EL (cell line): ENCODE measurements around the gene ABHD2.
A peak's percentile ranks its signal among the peaks of the same experiment; 100 is the strongest.

Experiments
- DNase-seq: peaks from one replicate; pipeline ENCODE4 v3.0.0-alpha.2; 2016

ABHD2 gene

DNA sequence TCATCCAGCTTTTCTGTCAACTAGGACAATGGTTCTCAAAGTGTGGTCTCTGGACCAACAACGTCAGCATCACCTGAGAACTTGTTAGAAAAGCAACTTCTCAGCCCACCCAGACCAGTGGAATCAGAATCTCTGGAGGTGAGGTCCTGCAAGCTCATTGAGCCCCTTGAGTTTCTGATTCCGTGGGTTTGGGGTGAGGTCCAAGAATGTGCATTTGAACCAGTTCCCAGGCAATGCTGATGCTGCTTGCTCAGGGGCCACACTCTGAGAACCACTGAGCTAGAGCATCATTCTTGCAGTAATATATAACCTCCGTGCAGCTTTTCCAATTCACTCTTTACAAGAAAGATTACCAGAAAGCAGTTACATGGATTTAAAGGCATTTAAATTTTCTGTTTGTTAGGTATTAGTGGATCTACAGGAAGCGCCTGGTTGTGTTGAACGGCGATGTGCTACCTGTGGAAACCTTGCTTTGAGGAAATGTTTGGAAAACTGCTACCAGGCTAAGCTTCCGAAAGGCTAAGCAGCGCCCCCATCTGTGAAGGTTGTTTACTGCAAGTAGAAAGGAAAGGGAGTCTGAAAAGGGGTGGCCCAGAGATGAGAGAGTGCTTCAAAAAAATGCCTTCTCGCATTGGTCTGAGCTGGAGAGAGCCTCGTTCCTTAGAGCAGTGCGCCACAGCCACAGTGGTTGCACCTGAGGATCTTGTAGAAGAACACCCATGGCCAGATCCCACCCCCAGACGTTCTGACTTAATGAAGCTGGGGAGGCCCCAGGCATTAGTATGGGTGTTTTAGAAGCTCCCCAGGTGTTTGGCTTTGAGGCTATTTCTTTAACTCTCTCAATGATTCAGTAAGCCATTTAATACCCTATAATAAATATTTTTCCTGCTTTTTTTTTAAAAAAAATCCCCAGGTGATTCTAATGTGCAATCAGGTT is 83.1 kb downstream of the ABHD2 start:
- peak; percentile 35 for DNase-seq

GRCh38 chr15:89172921-89173320 is 84.7 kb downstream of the ABHD2 start:
- no peak for DNase-seq

- no peak for DNase-seq
Measured at GRCh38 chr15:89174476-89174875, 86.2 kb downstream of the ABHD2 start.

DNA sequence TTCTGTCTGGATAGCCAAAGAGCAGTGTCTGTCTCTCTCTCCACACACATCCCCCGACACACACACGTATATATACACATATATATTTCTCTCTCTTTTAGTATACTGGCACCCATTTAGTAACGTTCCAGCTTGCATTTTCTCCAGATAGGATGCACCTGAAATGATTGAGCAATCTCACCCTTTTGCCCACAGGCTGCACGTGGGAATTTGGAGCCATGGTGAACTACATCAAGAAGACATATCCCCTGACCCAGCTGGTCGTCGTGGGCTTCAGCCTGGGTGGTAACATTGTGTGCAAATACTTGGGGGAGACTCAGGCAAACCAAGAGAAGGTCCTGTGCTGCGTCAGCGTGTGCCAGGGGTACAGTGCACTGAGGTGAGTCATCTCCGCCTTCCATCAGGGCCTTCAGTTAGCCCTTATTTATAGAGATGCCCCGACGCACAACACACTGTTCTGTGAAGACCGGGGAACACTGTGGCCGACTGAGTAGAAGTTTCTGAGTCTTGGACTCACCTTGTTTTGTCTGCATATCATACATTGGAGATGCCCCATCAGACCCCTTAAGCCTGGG is 87.4 kb downstream of the ABHD2 start:
- no peak for DNase-seq

- DNase-seq = no peak
Measured at GRCh38 chr15:89177116-89177515, 88.9 kb downstream of the ABHD2 start.

GRCh38 chr15:89177633-89178306 is 89.5 kb downstream of the ABHD2 start:
- peak; percentile 67 for DNase-seq

- DNase-seq = no peak
Measured at GRCh38 chr15:89178307-89178977, 90.2 kb downstream of the ABHD2 start.

DNA sequence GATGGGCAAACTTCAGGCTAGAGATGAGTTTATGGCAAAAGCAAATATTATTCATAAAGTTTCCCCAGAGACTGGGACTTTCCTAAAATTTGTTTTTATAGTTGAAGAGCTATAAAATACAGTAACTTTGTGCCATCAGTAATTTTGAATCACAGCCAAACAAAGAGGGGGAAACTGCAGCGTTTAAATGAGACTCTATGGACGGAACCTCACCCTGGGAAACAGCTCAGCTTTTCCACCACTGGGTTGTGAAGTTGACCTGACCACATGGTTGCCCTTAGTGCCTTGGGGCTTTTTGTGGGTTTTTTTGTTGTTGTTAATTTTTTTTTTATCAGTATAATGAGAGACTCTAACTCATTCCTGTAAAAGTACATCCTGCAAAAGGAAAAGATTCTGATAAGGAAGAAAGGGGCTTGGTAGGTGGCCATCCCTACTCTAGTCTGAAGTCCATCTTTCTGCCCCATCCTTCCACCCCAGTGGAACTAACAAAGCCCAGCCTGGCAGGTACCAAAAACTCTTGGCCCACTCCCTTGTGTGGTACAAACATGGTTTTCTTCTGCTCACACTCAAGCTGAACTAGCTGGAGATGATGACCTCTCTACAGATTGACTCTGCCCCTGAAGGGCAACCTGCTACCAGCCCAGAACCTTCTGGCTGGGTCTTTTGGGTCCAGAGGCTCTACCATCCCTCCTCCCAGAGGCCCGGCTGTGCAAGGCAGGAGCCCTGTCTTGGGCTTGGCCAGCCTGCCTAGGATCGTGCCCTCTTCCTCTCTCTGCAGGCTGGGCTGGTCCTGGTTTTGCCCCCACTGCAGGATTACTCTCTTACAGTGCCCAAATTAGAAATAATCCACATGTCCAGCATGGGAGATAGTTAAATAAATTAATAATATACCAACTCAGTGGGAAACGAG is 92.0 kb downstream of the ABHD2 start:
- peak; percentile 71 for DNase-seq

GRCh38 chr15:89184357-89184756 is 96.1 kb downstream of the ABHD2 start:
- DNase-seq = no peak

DNA sequence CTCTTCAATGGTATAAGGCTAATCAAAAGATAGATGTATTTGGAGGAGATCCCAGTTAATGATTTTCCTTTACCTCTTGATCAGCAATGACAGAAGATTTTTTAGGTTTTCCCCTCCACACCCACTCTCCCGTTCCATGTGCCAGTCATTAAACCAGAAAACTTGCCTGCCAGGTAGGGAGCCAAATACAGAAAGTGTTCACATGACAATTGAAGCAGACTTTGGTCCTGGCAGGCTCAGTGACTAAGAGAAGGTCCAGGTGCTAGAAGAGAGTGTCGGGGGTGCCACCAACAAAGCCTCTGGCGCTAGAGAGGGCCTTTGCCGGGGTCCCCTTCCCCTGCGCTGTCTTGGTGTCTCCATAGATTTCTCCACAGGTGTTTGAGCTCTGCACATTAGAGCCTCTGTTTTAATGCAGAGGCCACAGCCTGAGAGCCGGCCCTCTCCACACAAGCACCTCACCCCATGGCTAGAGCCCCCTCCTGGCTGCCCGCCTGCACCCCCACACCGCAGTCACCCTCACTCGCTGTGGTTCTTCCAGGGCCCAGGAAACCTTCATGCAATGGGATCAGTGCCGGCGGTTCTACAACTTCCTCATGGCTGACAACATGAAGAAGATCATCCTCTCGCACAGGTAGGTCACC is 96.8 kb downstream of the ABHD2 start:
- DNase-seq = no peak

GRCh38 chr15:89186803-89187202 is 98.5 kb downstream of the ABHD2 start:
- no peak for DNase-seq

- no peak for DNase-seq
Measured at GRCh38 chr15:89187301-89187985, 99.2 kb downstream of the ABHD2 start.

GRCh38 chr15:89187986-89188514 is 99.8 kb downstream of the ABHD2 start:
- peak; percentile 40 for DNase-seq

- DNase-seq = no peak
Measured at GRCh38 chr15:89192136-89192535, 103.9 kb downstream of the ABHD2 start.

DNA sequence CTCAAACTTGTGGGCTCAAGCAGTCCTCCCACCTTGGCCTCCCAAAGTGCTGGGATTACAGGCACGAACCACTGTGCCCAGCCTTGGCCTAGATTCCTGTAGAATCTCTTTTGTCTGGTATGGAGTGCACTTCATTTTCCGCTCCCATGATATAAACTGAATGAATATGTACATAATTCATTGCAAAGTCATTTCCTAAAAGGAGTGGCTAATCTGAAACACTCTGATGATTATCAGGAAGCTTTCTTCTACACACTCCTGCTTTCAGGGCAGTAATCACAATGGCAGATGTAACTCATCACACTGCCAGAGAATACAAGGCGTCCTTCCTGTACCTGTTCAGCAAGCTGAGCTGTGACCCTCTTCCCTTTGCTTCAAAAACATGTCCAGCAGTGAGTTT is 104.5 kb downstream of the ABHD2 start:
- DNase-seq = peak; percentile 20

DNA sequence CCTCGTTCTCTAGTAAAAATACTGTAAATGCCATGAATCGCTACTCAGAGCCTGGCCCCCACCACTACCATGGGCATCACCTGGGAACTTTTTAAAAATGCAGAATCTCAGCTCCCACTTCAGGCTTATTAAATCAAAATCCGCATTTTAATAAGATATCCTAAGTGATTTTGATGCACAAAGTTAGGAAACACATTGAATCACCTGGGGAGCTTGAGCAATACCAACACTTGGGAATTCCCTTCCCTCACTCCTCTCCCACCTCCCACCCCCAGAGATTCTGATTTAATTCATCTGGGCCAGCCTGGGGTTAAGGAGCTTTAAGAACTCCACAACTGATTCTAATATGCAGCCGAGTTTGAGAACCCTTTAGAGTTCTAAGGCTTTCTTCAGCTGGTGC is 106.4 kb downstream of the ABHD2 start:
- DNase-seq = no peak

DNA sequence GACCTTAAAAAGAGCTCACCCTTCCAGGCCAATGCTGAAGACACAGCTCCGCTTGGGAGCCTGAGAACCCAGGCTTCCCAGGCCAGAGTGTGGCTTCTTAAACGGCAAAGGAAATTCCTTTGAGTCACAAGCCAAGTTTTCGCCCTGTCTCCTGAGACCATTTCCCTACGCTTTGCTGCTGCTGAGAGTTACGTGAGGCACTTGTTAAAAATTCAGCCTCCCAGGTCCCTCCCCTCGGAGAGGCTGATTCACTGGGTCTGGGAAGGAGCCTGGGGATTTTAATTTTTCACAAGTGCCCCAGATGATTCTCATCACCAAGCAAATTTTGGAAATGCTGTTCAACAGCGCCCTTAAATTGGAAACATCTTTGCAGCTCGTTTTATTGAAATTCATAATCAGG is 107.6 kb downstream of the ABHD2 start:
- peak; percentile 72 for DNase-seq

GRCh38 chr15:89196241-89196640 is 108.0 kb downstream of the ABHD2 start:
- no peak for DNase-seq

GRCh38 chr15:89196994-89197393 is 108.7 kb downstream of the ABHD2 start:
- no peak for DNase-seq

DNA sequence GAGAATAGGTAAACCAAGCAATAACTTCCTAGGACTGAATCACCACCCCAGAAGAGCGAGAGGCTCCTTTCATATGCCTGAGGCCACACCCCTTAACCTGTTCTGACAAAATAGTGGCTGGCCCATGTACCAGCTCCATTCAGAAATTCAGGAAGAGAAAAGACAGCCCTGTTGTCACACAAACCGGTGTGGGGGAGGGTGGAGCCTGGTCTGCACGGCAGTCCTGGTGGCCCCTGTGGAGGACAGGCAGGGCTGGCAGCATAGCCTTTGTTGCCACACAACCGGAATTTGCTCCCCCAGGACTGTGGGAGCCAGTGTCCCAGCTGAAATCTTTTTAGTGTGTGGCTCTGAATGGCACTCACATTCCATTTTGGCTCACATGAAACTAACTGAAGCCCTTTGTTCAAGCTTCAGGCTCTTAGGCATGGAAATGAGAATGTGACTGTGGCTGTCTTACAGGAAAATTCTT is 109.3 kb downstream of the ABHD2 start:
- DNase-seq = no peak

DNA sequence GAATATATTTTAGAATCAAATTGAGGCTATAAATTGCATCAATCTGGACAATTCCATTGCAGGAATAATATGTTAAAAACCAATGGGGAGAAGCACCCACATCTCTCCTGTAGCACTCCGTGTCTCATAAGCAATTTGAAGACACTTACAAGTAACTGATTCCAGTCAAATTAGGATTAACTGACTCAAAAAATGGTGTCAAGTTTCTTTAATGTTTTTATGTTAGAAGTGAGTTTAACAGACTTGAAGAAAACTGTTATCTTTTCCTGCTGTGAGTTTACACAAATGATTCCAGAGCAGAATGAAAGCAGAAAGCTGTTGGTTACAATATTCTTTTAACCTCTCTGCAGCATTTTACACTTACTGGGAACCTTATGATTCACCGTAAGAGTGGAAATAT is 109.9 kb downstream of the ABHD2 start:
- DNase-seq = no peak
